Thyroid gland (tissue), 4 donors: ENCODE data around the gene HACL1. TPM values are rescaled to one million over a fixed set of nuclear protein-coding genes. Genes with fewer than 3 reads are reported as not detected.

Source experiments
- DNase-seq, 2 donors: peaks; one replicate each; pipeline ENCODE4 v3.0.0-alpha.2; 2019
- H3K27ac ChIP-seq, 3 donors: fragments of 200-600 bp; sonication (generic); 1 replicate in 2 of 3; 2 replicates in 1 of 3; pipeline ENCODE4 v1.5.1; 2016 to 2019; ENCODE audit warnings: mild to moderate bottlenecking in 1 of 3, moderate library complexity in 1 of 3
- H3K27me3 ChIP-seq: fragments of 200-600 bp; sonication (generic); one replicate; pipeline ENCODE4 v1.5.1; 2019
- H3K36me3 ChIP-seq, 2 donors: fragments of 200-600 bp; sonication (generic); one replicate each; pipeline ENCODE4 v1.5.1; 2016 to 2019
- H3K4me1 ChIP-seq, 2 donors: fragments of 200-600 bp; sonication (generic); one replicate each; pipeline ENCODE4 v1.5.1; 2017 to 2019
- H3K4me3 ChIP-seq, 3 donors: fragments of 200-600 bp; sonication (generic); replicated peaks in 1 of 3; 1 replicate in 2 of 3; 2 replicates in 1 of 3; pipeline ENCODE4 v1.5.1; 2016; ENCODE audit warnings: mild to moderate bottlenecking in 1 of 3
- H3K9me3 ChIP-seq: fragments of 200-600 bp; sonication (generic); one replicate; pipeline ENCODE4 v1.5.1; 2017
- CTCF ChIP-seq, 6 experiments: fragments of 200-600 bp in 3 of 6; fragments of 450-650 bp in 3 of 6; sonication (generic) in 3 of 6; IDR thresholded peaks; one replicate each; pipeline ENCODE4 v1.5.1; 2016 to 2019; ENCODE audit warnings: antibody characterized with exemption in 6 of 6, mild to moderate bottlenecking in 2 of 6, inconsistent platforms in 1 of 6, moderate library complexity in 1 of 6
- POLR2A ChIP-seq, 2 donors: fragments of 450-650 bp; IDR thresholded peaks; one replicate each; pipeline ENCODE4 v1.6.1; 2017; ENCODE audit warnings: antibody characterized with exemption in 2 of 2, mild to moderate bottlenecking in 2 of 2, moderate library complexity in 1 of 2
- WGBS, 2 donors: methylation state at CpG; one replicate each; pipeline ENCODE4 v1.1.5; 2017; 5-methylcytosine and 5-hydroxymethylcytosine counted together
- intact Hi-C: fragments of 100-400 bp; cut with DNase I; formaldehyde crosslinking; loops from one replicate; pipeline ENCODE4 v1.15.1; 2023
- total RNA-seq, 4 donors: library from RNA; depleted of rRNA; stranded (reverse); fragments of >200 nt; gene quantifications; one replicate each; pipeline ENCODE4 v1.2.3, GENCODE V29; 2016

The HACL1 gene
- total RNA-seq, 4 donors from 2014 or later, result 24.2 to 45.0 (median 37.7) TPM

GRCh38 chr3:15520185-15520584 lies 81.2 kb downstream of the HACL1 start:
- intact Hi-C loops, result no loop called here
- H3K4me3 ChIP-seq, result no peak overlapping the region
- no peak for DNase-seq
- H3K27me3 ChIP-seq, result no peaks in the 10 kb centered on the region
- 63 to 67% methylated on average over 3 of the region's 3 CpGs for WGBS, 2 donors
- H3K4me1 ChIP-seq, result no peaks in the 10 kb centered on the region
- H3K27ac ChIP-seq, result no peak overlapping the region
- no peak for TF ChIP-seq POLR2A (IDR thresholded peaks at IDR 0.05)
- no peak for TF ChIP-seq CTCF (IDR thresholded peaks at IDR 0.05)
- H3K36me3 ChIP-seq, result no peaks in the 10 kb centered on the region
- H3K9me3 ChIP-seq, result no peaks in the 10 kb centered on the region

GRCh38 chr3:15519096-15519495 lies 82.3 kb downstream of the HACL1 start:
- no peaks in the 10 kb centered on the region for H3K36me3 ChIP-seq
- H3K27me3 ChIP-seq, result no peaks in the 10 kb centered on the region
- H3K9me3 ChIP-seq, result no peaks in the 10 kb centered on the region
- intact Hi-C loops, result no loop called here
- no peak overlapping the region for H3K4me3 ChIP-seq
- no peak for DNase-seq
- H3K4me1 ChIP-seq, result peaks cover 0 to 4% of the 10 kb centered on the region in 2 donors
- TF ChIP-seq POLR2A (IDR thresholded peaks at IDR 0.05) (no peak), CTCF (IDR thresholded peaks at IDR 0.05) (no peak)
- WGBS, 2 donors, result 95% methylated on average over 4 of the region's 4 CpGs
- H3K27ac ChIP-seq, result no peak overlapping the region

GRCh38 chr3:15514663-15515340 lies 86.6 kb downstream of the HACL1 start:
- Histone ChIP-seq H3K27ac (no peak overlapping the region), H3K4me3 (no peak overlapping the region), H3K36me3 (no peaks in the 10 kb centered on the region), H3K27me3 (no peaks in the 10 kb centered on the region), H3K9me3 (no peaks in the 10 kb centered on the region), H3K4me1 (peaks cover 0 to 17% of the 10 kb centered on the region in 2 donors)
- no peak for DNase-seq
- TF ChIP-seq CTCF (IDR thresholded peaks at IDR 0.05) (no peak), POLR2A (IDR thresholded peaks at IDR 0.05) (no peak)
- 90 to 95% methylated on average over 4 of the region's 4 CpGs for WGBS, 2 donors
- intact Hi-C loops, result no loop called here

- no peak for DNase-seq
- 70 to 86% methylated on average over 5 of the region's 5 CpGs for WGBS, 2 donors
- Histone ChIP-seq H3K36me3 (no peaks in the 10 kb centered on the region), H3K27ac (no peak overlapping the region), H3K4me3 (no peak overlapping the region), H3K27me3 (no peaks in the 10 kb centered on the region), H3K4me1 (peaks cover 0 to 17% of the 10 kb centered on the region in 2 donors), H3K9me3 (no peaks in the 10 kb centered on the region)
- TF ChIP-seq CTCF (IDR thresholded peaks at IDR 0.05) (no peak), POLR2A (IDR thresholded peaks at IDR 0.05) (no peak)
- intact Hi-C loops, result no loop called here
Observed at GRCh38 chr3:15513810-15514662, 87.3 kb downstream of the HACL1 start.

GRCh38 chr3:15513116-15513515 lies 88.3 kb downstream of the HACL1 start:
- no peaks in the 10 kb centered on the region for H3K36me3 ChIP-seq
- TF ChIP-seq CTCF (IDR thresholded peaks at IDR 0.05) (no peak), POLR2A (IDR thresholded peaks at IDR 0.05) (no peak)
- 95 to 99% methylated on average over 7 of the region's 7 CpGs for WGBS, 2 donors
- peaks cover 0 to 17% of the 10 kb centered on the region in 2 donors for H3K4me1 ChIP-seq
- intact Hi-C loops, result no loop called here
- no peak overlapping the region for H3K4me3 ChIP-seq
- H3K27me3 ChIP-seq, result no peaks in the 10 kb centered on the region
- no peak for DNase-seq
- H3K27ac ChIP-seq, result no peak overlapping the region
- no peaks in the 10 kb centered on the region for H3K9me3 ChIP-seq
